PFSK-1 (cell line): ENCODE results near the gene GNG8.
A peak's percentile ranks its signal among the peaks of the same experiment; 100 is the strongest.

Experiments
- FOXP2 ChIP-seq: optimal IDR thresholded peaks from 2 replicates; pipeline ENCODE3; 2011; ENCODE audit warnings: borderline replicate concordance, control low read depth, inconsistent platforms; ENCODE audit not compliant: insufficient read depth; ENCODE audit errors: extremely low read length, extremely low read depth
- POLR2AphosphoS5 ChIP-seq: IDR thresholded peaks from 2 replicates; pipeline ENCODE4 v1.6.1; 2012; ENCODE audit warnings: low read depth, mild to moderate bottlenecking, control low read depth, low read length, moderate library complexity
- SIN3A ChIP-seq: IDR thresholded peaks from 2 replicates; pipeline ENCODE4 v1.6.1; 2012; ENCODE audit warnings: mild to moderate bottlenecking, low read length, moderate library complexity, borderline replicate concordance; ENCODE audit not compliant: insufficient read depth
- TAF1 ChIP-seq: IDR thresholded peaks from 2 replicates; pipeline ENCODE4 v1.6.1; 2012; ENCODE audit warnings: low read length, control low read depth, borderline replicate concordance; ENCODE audit not compliant: insufficient read depth
- TF ChIP-seq, protein P1 (sequence below), 2 experiments: IDR thresholded peaks; 2 replicates each; pipeline versions ENCODE4 v1.6.1 to v1.8.0; 2011 to 2012; ENCODE audit warnings: low read depth in 2 of 2, low read length in 2 of 2, control low read depth in 1 of 2, inconsistent platforms in 1 of 2, mild to moderate bottlenecking in 1 of 2, moderate library complexity in 1 of 2; ENCODE audit not compliant: insufficient read depth in 1 of 2

GNG8 gene

GRCh38 chr19:46609511-46610412 is 26.2 kb downstream of the GNG8 start:
- TF ChIP-seq FOXP2 (no peak), SIN3A (no peak), POLR2AphosphoS5 (no peak), TAF1 (no peak)
- TF ChIP-seq, protein P1, sequence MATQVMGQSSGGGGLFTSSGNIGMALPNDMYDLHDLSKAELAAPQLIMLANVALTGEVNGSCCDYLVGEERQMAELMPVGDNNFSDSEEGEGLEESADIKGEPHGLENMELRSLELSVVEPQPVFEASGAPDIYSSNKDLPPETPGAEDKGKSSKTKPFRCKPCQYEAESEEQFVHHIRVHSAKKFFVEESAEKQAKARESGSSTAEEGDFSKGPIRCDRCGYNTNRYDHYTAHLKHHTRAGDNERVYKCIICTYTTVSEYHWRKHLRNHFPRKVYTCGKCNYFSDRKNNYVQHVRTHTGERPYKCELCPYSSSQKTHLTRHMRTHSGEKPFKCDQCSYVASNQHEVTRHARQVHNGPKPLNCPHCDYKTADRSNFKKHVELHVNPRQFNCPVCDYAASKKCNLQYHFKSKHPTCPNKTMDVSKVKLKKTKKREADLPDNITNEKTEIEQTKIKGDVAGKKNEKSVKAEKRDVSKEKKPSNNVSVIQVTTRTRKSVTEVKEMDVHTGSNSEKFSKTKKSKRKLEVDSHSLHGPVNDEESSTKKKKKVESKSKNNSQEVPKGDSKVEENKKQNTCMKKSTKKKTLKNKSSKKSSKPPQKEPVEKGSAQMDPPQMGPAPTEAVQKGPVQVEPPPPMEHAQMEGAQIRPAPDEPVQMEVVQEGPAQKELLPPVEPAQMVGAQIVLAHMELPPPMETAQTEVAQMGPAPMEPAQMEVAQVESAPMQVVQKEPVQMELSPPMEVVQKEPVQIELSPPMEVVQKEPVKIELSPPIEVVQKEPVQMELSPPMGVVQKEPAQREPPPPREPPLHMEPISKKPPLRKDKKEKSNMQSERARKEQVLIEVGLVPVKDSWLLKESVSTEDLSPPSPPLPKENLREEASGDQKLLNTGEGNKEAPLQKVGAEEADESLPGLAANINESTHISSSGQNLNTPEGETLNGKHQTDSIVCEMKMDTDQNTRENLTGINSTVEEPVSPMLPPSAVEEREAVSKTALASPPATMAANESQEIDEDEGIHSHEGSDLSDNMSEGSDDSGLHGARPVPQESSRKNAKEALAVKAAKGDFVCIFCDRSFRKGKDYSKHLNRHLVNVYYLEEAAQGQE (IDR thresholded peaks at IDR 0.05; ENCODE audit: insufficient read depth in 1 of 2, low read depth in 2 of 2, low read length in 2 of 2): no peak

DNA sequence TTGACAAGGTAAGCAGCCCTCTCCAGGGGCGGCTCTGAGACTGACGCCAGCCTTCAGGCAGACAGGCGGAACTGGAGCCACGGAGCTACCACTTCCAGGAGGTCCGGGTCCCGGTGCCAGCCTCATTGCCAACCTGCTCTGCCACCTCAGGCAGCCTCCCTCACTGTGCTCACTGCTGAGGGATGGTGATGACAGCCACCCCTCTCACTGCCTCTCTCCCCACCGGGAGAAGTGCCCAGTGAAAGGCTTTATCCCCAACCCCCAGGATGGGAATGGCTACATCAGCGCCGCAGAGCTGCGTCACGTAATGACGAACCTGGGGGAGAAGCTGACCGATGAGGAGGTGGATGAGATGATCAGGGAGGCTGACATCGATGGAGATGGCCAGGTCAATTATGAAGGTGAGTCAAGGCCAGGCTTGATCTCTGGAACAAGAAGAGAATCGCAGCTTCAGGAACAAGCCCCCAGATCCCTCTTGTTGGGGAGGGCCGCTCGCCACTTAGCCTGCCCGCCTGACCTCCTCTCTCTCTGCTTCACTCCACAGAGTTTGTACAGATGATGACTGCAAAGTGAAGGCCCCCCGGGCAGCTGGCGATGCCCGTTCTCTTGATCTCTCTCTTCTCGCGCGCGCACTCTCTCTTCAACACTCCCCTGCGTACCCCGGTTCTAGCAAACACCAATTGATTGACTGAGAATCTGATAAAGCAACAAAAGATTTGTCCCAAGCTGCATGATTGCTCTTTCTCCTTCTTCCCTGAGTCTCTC is 27.2 kb downstream of the GNG8 start:
- no peak for TF ChIP-seq FOXP2
- TF ChIP-seq TAF1: no peak
- peak; percentile 36; the same call in 1 of the 2 replicates for TF ChIP-seq POLR2AphosphoS5
- no peak for TF ChIP-seq SIN3A
- TF ChIP-seq, protein P1 (IDR thresholded peaks at IDR 0.05; ENCODE audit: insufficient read depth in 1 of 2, low read depth in 2 of 2, low read length in 2 of 2): no peak

DNA sequence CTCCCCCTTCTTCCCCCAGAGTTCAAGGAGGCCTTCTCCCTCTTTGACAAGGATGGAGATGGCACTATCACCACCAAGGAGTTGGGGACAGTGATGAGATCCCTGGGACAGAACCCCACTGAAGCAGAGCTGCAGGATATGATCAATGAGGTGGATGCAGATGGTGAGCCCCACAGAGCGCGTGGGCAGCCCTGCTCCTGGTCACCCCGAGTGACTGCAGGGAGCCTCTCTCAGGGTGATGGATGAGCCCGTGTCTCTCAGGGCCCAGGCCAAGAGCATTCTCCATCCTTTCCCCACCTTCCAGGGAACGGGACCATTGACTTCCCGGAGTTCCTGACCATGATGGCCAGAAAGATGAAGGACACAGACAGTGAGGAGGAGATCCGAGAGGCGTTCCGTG is 27.8 kb downstream of the GNG8 start:
- TF ChIP-seq FOXP2: no peak
- no peak for TF ChIP-seq TAF1

DNA sequence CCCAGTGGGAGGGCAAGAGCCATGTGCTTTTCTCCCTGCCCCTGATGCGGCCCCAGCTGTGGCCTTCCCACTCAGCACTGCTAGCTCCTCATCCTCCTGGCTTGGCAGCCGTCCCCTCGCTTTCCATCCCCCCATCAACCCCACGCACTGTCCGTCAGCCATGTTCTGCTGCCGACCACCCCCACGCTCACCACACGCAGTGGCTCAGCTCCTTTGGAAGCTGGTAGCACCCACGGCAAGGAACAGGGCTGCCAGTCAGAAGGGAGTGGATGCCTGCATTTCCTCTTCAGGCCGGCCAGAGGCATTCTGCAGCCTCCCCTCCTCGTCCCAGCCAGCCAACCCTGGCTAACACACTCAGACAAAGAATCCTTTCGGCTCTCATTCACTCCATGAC is 28.6 kb downstream of the GNG8 start:
- TF ChIP-seq, protein P1 (IDR thresholded peaks at IDR 0.05; ENCODE audit: insufficient read depth in 1 of 2, low read depth in 2 of 2, low read length in 2 of 2): no peak
- TF ChIP-seq TAF1 (no peak), FOXP2 (no peak), SIN3A (no peak)

DNA sequence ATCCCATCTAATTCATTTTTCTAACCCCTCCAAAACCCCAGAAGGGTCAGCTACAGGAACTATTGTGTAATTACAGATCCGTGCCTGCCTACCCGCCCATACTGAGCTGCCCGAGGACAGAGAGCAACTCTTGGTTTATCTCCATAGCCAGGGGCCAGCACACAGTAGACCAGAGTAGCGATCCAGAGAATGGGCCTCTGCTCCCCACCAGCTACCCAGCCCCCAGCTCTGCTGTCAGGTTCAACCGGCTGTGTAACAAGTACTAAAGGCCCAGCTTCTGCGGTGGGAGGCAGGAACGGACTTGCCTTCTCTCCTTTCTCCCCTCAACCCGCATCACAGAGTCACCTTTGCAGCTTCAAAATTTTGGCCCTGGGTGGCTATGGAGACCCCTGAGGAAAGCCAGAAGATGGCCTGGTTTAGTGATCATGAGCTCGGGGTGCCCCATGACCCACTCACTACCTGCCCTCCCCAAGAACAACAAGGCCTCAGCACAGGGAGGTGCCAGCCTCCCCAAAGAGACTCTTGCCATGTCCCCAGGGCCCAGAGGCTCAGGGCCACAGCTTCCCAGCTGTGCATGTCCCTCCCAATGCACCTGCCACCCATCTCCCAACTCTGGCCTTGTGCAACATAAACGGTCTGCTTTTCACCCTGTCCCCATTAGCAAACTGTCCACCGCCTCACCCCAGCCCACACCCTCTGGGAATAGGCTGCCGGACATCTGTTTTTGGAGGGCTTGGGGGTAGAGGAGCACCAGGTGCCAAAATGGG is 29.1 kb downstream of the GNG8 start:
- TF ChIP-seq POLR2AphosphoS5: no peak
- TF ChIP-seq SIN3A: no peak
- no peak for TF ChIP-seq FOXP2
- TF ChIP-seq, protein P1 (IDR thresholded peaks at IDR 0.05; ENCODE audit: insufficient read depth in 1 of 2, low read depth in 2 of 2, low read length in 2 of 2): no peak
- TF ChIP-seq TAF1: no peak
